Mesothelial cell of epicardium (in vitro differentiated cells): ENCODE results near the gene ACSS1. TPM values are rescaled to one million over a fixed set of nuclear protein-coding genes. Genes with fewer than 3 reads are reported as not detected.

Source experiments
- DNase-seq, 2 experiments: peaks; one replicate each; pipeline ENCODE4 v3.0.0; 2021; ENCODE audit warnings: low spot score in 2 of 2; ENCODE audit not compliant: unreplicated experiment in 2 of 2
- H3K27ac Mint-ChIP-seq: 2 replicates; pipeline ENCODE4 v1.8.0; 2021; ENCODE audit warnings: mixed read lengths
- H3K27me3 Mint-ChIP-seq: 2 replicates; pipeline ENCODE4 v1.8.0; 2021; ENCODE audit warnings: low read depth, mixed read lengths
- H3K36me3 Mint-ChIP-seq: 2 replicates; pipeline ENCODE4 v1.8.0; 2021; ENCODE audit warnings: mixed read lengths
- H3K4me1 Mint-ChIP-seq: 2 replicates; pipeline ENCODE4 v1.8.0; 2021; ENCODE audit warnings: mixed read lengths
- H3K4me3 Mint-ChIP-seq: 2 replicates; pipeline ENCODE4 v1.8.0; 2021; ENCODE audit warnings: mild to moderate bottlenecking, moderate library complexity, mixed read lengths
- H3K9me3 Mint-ChIP-seq: 2 replicates; pipeline ENCODE4 v1.8.0; 2021; ENCODE audit warnings: mixed read lengths
- CTCF ChIP-seq: fragments of 200-600 bp; sonication (generic); IDR thresholded peaks from one replicate; pipeline ENCODE4 v1.5.0; 2021; ENCODE audit warnings: antibody characterized with exemption; ENCODE audit not compliant: unreplicated experiment
- total RNA-seq: library from RNA; stranded (reverse); gene quantifications from 3 replicates; pipeline ENCODE4 v1.2.1, GENCODE V29; 2021

Gene ACSS1
- total RNA-seq, 1 donor from 2014 or later: 4.8 TPM

- no peak overlapping the region for H3K4me3 Mint-ChIP-seq
- DNase-seq: no peak
- TF ChIP-seq CTCF: no peak
- H3K27ac Mint-ChIP-seq: no peak overlapping the region
- no peaks in the 10 kb centered on the region for H3K36me3 Mint-ChIP-seq
- no peaks in the 10 kb centered on the region for H3K9me3 Mint-ChIP-seq
- H3K4me1 Mint-ChIP-seq: peaks cover 13% of the 10 kb centered on the region
- peaks cover 5% of the 10 kb centered on the region for H3K27me3 Mint-ChIP-seq
These were observed 37.0 kb downstream of the ACSS1 start for GRCh38 chr20:25020901-25021301.

DNA sequence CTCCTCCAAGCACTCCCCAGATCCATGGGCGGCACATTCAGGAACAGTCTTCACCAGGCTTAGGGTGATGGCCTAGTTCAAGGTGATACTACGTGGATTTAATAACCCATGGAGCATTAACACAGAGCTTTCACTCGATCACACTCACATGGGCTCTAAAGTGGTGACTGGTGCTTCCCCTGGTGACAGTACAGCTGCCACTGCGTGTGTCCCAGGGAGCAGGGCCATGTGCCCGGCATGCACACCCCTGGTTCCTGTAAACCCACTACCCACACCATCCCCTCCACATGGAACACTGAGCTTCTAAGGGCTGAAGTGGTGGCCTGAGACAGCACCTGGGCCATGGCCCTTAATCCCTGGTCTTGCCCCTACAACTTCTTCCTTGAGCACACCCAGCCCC, 37.6 kb downstream of the ACSS1 start:
- H3K36me3 Mint-ChIP-seq: no peaks in the 10 kb centered on the region
- H3K27ac Mint-ChIP-seq: no peak overlapping the region
- H3K4me1 Mint-ChIP-seq: peaks cover 13% of the 10 kb centered on the region
- H3K4me3 Mint-ChIP-seq: no peak overlapping the region
- H3K9me3 Mint-ChIP-seq: no peaks in the 10 kb centered on the region
- no peak for TF ChIP-seq CTCF
- DNase-seq: no peak
- peaks cover 5% of the 10 kb centered on the region for H3K27me3 Mint-ChIP-seq

DNA sequence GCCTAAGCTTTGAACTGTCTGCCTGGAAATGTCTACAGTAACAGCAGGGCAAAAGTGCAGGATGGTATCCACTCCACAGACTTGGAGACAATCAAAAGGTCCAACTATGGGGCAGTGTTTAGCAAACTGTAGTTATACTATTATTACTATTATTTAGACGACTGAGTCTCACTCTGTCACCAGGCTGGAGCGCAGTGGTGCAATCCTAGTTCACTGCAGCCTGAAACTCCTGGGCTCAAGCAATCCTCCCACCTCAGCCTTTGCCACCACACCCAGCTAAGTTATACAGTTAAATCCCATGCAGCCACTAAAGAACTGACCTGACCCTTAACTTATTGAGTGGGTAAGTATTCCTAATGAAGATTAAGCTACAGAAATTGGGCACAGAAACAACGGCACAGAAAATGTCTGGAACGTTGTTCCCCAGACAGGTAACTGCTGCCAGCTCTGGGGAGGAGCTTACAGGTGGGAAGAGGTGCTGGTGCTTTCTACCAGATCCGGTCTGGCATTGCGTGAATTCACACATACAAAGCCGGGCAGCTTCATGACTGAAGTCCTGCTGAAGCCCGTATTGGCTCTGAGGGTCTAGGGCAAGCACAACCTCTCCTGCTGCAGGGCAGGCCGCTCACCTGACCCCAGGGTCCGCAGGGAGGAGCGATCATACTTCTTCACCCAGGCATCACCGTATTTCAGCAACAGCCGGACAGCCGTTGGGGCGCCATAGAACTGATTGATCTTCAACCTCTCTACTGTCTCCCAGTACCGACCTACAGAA, 38.4 kb downstream of the ACSS1 start:
- TF ChIP-seq CTCF: no peak
- no peak for DNase-seq

DNA sequence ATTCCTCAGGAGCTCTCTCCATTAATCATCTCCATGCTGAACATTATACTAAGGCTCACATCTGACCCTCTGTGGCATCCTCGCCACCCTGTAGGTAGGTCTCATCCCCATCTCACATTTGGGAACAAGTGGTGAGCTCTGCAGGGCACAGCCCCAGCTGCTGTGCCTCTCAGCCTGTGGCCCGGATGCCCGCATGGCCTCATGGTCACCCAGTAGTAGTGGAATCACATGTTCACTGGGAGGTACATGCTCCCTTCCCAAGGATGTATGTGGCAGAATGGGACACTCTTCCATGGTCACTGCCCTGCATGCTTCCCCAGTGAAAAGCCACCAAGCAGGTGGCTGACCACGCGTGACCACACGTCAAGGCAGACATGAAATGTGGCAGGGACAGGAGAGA, 39.1 kb downstream of the ACSS1 start:
- H3K27ac Mint-ChIP-seq: no peak overlapping the region
- no peak overlapping the region for H3K4me3 Mint-ChIP-seq
- no peaks in the 10 kb centered on the region for H3K36me3 Mint-ChIP-seq
- DNase-seq: no peak
- H3K4me1 Mint-ChIP-seq: peaks cover 13% of the 10 kb centered on the region
- no peak for TF ChIP-seq CTCF
- peaks cover 9% of the 10 kb centered on the region for H3K27me3 Mint-ChIP-seq
- no peaks in the 10 kb centered on the region for H3K9me3 Mint-ChIP-seq

More for the DNA sequence above, 38.4 kb downstream of the ACSS1 start:
- Mint-ChIP-seq H3K36me3 (no peaks in the 10 kb centered on the region), H3K4me3 (no peak overlapping the region), H3K4me1 (peaks cover 13% of the 10 kb centered on the region), H3K27ac (no peak overlapping the region), H3K9me3 (no peaks in the 10 kb centered on the region), H3K27me3 (peaks cover 5% of the 10 kb centered on the region)

- Mint-ChIP-seq H3K27me3 (peaks cover 9% of the 10 kb centered on the region), H3K36me3 (no peaks in the 10 kb centered on the region), H3K27ac (no peak overlapping the region), H3K9me3 (no peaks in the 10 kb centered on the region), H3K4me1 (peaks cover 13% of the 10 kb centered on the region), H3K4me3 (no peak overlapping the region)
- DNase-seq: no peak
- no peak for TF ChIP-seq CTCF
These were observed 39.5 kb downstream of the ACSS1 start for GRCh38 chr20:25018425-25018824.
